HG03460 (cell line): ENCODE measurements around the gene DXO.
"Not testable (repeated sequence)": the region's sequence is repeated elsewhere in the genome, so short reads cannot be mapped to it uniquely, and the experiment has no call there.

Experiments used
- ATAC-seq: cut with Tn5 transposase; IDR thresholded peaks from one replicate; pipeline ENCODE4 v1.9.1; 2021; ENCODE audit not compliant: unreplicated experiment

Gene DXO

DNA sequence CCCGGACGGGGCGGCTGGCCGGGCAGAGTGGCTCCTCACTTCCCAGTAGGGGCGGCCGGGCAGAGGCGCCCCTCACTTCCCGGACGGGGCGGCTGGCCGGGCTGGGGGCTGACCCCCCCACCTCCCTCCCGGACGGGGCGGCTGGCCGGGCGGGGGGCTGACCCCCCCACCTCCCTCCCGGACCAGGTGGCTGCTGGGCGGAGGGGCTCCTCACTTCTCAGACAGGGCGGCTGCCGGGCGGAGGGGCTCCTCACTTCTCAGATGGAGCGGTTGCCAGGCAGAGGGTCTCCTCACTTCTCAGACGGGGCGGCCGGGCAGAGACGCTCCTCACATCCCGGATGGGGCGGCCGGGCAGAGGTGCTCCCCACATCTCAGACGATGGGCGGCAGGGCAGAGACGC, 39.8 kb downstream of the DXO start:
- not testable (repeated sequence) for ATAC-seq

- ATAC-seq, result no peak
These were observed 41.0 kb downstream of the DXO start for GRCh38 chr6:31930962-31931361.

- ATAC-seq, result no peak
These were observed 43.3 kb downstream of the DXO start for GRCh38 chr6:31928672-31928939.

GRCh38 chr6:31927863-31928671, 43.9 kb downstream of the DXO start:
- no peak for ATAC-seq

DNA sequence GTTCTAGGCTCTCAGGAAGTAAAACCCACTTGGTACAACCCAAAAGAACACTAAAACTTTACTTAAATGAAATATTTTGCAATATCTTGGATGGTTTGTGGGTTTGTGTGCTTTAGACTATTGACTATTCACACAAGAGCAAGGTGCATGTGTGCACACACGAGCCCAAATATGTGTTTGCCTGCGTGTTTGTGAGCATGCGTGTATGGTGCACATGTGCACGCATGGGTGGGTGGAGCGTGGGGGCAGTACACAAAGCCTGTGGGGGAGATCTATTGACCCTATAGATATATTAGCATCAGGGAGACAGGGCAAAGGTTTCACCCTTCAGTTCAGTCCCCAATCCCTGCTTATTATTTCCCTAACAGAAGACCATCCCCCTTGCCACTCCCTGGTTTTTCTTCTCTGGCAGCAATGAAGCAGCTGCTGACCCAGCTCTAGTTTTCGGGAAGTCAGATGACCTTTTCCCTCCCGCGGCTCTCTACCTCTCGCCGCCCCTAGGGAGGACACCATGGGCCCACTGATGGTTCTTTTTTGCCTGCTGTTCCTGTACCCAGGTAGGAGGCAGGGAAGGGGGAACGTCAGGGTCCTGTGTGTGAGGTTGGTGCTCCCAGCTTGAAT, 44.6 kb downstream of the DXO start, which contains the start of gene C2:
Gene C2 (plus strand): TSS at position 476 of the 621 bp plus-strand sequence. CDS start 36 bp downstream, at position 512.
- ATAC-seq, result no peak

DNA sequence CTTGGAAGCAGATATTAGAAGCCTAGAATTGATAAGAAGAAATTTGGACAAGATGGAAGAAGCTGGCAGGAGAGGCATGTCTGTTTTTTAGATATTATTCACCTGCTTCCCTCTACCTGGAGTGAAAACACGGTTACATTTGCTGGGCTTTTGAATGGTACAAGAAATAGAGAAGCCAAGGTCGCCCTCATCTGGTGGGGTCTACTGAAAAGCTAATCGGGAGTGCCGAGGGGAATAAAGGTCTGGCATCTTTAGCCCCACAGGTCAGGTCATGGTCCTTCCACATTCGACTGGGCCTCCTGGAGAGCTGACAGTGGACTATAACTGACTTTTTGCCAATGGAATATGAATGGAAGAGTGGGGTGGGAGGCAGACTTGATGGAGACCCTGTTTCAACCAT, 49.0 kb downstream of the DXO start:
- ATAC-seq, result no peak

GRCh38 chr6:31920811-31921210, 51.1 kb downstream of the DXO start:
- no peak for ATAC-seq
